ENCODE results near the gene GBGT1.

GRCh38 chr9:133124907-133125275, 38.8 kb downstream of the GBGT1 start:
- TF ChIP-seq CREB1 (CRISPR knock-in tag; IDR thresholded peaks at IDR 0.05) (no peak), CTCF (IDR thresholded peaks at IDR 0.05) (no peak), MAX (CRISPR knock-in tag; IDR thresholded peaks at IDR 0.05) (no peak)

Data from WTC11 (cell line).